ENCODE data around the gene CSPG4.
"Not testable (repeated sequence)": the region's sequence is repeated elsewhere in the genome, so short reads cannot be mapped to it uniquely, and the experiment has no call there.

The CSPG4 gene

DNA sequence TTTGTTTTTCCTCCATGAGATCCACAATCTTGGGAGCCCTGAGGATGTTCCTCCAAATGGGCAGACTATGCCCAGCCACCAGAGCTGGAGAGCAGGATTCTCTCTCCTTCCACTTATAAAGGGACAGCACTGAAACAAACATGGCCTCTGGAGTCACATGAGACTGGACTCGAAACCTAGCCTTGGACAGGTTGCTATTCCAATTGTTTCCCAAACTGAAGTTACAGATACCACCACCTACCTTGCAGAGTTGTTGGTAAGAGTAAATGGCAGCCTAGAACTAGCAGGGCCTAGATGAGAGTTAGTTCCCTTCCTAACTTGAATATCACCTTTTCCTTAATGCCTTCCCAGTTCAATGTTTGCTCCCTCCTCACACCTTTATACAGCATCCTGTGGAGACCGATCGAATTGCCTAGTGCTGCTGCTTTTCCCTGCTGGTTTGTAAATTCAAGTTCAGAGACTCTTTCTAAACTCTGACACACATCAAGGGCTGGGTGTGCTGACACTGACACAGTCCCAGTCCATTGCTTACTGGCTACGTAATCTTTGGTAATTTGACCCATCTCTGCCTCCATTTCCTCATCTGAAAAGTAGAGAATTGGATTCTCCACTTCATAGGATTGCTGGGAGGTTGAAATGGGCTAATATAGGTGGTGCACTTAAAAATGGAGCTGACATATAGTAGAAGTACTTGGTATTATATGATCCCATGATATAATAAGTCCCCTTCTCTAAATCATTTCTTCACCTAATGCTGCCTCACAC, 75.2 kb downstream of the CSPG4 start:
- DNase-seq (ENCODE audit: low read depth, low spot score), result no peak
- peak overlapping the region; percentile 84 for H3K27ac ChIP-seq

DNA sequence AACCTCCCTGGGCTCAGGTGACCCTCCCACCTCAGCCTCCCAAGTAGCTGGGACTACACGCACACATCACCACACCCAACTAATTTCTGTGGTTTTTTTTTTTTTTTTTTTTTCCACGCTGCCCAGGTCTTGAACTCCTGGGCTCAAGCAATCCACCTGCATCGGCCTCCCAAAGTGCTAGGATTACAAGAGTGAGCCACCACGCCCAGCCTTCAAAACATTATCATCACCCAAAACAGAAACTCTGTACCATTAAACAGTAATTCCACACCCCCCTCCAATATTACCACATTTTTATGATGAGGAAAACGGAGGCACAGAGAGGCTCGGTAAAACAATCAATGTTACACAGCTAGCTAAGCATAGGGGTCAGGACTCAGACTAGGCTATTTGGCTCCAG, 76.6 kb downstream of the CSPG4 start:
- DNase-seq (ENCODE audit: low read depth, low spot score), result no peak
- no peak overlapping the region for H3K27ac ChIP-seq

DNA sequence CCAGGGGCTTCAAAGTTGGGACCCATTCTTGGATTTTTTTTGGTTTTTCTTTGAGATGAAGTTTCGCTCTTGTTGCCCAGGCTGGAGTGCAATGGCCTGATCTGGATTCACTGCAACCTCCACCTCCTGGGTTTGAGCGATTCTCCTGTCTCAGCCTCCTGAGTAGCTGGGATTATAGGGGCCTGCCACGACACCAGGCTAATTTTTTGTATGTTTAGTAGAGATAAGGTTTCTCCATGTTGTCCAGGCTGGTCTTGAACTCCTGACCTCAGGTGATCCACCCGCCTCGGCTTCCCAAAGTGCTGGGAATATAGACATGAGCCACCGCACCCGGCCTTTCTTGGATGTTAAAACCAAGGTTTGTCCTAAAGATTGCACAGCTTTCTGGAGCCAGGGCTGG, 78.7 kb downstream of the CSPG4 start:
- not testable (repeated sequence) for H3K27ac ChIP-seq; DNase-seq (ENCODE audit: low read depth, low spot score)

DNA sequence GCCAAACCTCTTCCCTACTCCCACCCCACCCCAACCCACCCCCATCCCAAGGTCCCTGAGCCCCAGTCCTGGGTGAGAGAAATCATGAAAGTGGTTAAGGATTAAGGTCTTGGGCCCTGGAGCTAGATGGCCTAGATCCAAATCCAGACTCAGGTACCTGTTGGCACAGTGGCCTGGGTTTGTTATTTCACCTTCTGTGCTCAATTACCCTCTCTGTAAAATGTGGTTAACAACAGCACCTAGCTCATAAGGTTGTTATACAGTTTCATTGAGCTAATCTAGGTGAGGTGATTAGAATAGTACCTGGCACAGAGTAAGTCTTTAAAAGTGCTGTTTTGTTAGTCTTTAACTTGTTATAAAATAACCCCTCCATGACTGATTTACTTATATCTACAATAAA, 80.7 kb downstream of the CSPG4 start:
- H3K27ac ChIP-seq, result no peak overlapping the region
- no peak for DNase-seq (ENCODE audit: low read depth, low spot score)

DNA sequence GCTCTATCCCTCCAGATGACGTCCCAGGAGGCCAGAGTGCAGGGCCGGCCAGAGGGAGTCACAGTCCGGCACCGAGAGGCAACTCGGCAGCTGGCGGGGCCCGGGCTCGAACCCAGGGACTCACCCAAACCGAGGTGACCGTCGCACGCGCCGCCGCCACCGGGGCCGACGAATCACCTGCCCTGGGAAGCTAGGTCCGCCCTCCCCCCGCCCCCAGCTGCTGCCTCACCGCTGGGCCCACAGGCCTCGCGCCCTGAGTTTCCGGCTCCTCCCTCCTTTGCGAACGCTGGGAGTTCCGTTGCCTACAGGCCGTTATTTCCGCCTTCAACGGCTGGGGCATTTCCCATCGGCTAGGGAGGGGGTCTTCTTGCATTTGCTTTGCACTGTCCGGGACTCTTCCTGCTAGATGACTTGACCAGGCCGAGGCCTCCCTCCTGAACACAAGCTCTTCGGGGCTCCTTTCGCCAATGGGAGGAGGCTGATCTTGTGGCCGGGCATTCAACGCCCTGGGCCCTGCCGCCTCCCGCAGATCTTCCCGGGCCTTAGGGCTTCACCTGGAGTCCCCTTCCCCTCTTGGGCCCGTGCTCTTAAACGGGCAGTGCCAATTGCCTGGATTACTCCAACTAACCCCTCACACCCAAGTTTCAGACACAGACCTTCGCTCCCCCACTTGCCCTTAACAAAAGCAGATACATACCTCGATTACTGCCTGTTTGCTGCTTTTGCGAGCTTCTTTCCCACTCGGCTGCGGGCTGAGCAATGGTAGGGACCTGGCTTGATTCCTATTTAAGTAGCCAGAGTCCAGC, 86.9 kb downstream of the CSPG4 start, which contains the start of gene SNUPN:
TSS of gene SNUPN (minus strand) at position 184 of the 806 bp plus-strand sequence. CDS start 4,674 bp downstream, outside the sequence.
- peak within 1 kb of the TSS; percentile 78 for H3K27ac ChIP-seq
- no peak for DNase-seq (ENCODE audit: low read depth, low spot score)

Measured in epithelial cell of prostate (primary cell).